Inferior parietal cortex (tissue), 1 donor: Measurements from ENCODE around the gene OR7D2.
"Not testable (repeated sequence)": the region's sequence is repeated elsewhere in the genome, so short reads cannot be mapped to it uniquely, and the experiment has no call there.

Source experiments
- DNase-seq: peaks from one replicate; pipeline ENCODE4 v3.0.0-alpha.2; 2016; ENCODE audit errors: extremely low spot score

Gene OR7D2

DNA sequence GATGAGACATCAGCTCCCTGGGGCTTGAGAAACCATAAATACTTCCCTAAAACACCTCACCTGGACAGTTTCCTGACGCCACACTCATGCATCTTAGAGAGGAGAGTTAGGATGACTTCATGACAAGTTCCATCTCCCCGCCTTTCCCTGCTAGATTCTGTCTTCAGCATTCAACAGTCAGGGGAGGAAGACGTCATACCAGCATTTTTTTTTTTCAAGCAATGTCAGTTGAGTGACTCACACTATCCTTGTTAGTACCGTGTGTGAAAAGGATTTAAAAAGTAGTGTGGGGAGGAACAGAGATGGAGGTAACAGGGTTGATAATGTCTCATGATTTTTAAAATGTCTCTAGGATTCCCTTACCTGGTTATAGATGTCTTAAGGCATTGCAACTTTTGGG is at the start of gene OR7D2:
TSS of gene OR7D2 (plus strand) at position 79 of the 400 bp plus-strand sequence. CDS start 6,803 bp downstream, outside the sequence.
- DNase-seq, result no peak

DNA sequence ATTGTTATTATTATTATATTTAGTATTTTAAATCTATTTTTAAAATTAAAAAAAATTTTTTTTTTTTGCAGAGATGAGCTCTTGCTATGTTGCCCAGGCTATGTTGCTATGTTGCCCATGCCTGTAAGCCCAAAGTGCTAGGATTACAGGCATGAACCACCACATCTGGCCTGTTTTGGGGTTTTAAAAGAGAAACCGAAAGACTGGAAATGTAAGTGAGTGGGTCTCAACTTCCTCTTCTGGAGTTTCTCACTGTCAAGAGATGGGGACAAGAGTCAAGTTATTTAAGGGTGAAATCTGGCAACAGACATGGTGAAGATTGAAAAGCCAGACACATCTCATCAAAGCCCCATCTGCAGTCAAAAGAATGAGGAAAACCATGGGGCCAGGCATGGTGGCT is 47.8 kb upstream of the OR7D2 start:
- no peak for DNase-seq

DNA sequence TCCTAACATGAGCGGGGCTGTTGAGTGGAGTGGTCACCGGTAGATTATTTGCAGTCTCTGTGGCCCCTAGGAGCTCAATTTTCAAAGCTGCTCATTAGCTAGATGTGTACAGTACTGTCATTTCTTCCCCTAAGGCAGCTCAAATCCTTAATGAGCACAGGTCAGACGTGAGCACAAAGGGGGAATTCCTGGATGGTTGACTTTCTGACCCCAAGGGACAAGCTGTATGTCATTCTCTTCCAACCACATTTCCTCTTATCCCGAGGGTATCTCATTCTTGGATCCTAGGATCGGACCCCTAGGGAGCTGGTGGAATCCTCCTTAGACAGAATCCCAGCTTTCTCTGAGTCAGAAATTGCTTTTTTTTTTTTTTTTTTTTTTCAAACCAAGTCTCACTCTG is 46.4 kb upstream of the OR7D2 start:
- no peak for DNase-seq

DNA sequence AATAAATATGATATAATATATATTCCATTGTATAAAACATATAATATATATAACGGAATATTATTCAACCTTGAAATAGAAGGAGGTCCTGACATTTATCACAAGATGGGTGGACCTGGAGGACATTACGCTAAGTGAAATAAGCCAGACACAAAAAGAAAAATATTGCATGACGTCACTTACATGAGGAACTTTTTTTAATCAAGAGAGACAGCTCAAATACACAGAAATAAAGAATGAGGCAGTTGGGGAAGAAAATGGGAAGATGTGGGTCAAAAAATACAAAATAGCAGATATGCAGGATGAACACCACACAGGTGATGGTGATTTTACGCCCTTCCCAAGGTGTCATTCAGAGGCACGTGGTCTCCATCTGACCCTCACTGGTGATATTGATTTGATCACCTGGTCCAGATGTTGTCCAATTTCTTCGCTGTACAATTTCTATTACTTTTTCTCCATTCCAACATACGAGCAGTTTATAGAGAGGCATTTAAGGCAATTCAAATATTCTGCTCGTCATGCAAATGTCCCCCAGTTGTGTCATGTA is 39.1 kb upstream of the OR7D2 start:
- no peak for DNase-seq

DNA sequence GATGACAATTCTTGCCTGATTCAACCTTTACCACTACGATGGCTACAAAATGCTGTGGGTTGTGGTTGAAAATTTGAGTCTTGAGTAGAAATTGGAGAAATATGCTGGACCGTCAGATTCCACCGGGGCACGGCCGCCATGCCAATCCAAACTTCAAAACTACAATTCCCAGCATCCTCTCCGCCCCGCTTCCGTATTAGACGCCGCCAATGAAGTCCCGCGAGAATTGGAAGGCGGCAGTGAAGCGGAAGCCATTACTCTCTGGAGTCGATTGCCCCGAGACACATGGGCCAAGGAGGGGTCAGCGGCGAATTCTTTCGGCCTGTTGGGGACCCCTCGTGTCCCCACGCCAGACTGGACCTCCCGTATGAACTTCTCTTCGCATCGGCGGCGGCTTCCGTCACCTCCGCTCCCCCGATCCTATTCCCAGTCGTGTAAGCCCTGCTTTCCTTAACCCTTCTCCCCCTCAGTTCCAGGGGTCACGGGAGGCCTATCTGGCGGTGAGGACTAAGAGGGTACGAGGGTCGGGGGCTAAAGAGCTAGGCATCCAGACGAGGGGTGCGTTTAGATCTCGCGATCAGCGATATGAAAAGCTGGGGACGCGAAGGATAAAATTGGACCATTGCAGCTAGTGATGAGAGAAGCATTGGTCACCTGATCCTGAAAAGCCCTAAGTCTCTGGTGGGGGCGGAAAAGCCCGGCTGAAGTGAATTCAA is 38.5 kb upstream of the OR7D2 start, which contains the start of gene ZNF317:
TSS of gene ZNF317 (plus strand) at position 239 of the 716 bp plus-strand sequence. CDS start 15,620 bp downstream, outside the sequence.
- DNase-seq, result peak; percentile 96

DNA sequence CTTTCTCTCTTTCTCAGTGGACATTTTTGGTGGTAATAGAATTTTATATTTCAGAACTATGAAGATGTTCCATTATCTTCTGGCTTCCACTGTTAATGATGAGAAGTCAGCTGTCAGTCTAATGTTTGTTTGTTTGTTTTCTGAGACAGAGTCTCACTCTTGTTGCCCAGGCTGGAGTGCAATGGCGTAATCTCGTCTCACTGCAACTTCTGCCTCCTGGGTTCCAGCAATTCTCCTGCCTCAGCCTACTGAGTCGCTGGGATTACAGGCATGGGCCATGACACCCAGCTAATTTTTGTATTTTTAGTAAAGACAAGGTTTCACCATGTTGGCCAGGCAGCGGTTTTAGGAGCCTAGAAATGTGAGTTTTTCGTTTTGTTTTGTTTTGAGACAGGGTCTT is 33.9 kb upstream of the OR7D2 start:
- DNase-seq, result no peak

DNA sequence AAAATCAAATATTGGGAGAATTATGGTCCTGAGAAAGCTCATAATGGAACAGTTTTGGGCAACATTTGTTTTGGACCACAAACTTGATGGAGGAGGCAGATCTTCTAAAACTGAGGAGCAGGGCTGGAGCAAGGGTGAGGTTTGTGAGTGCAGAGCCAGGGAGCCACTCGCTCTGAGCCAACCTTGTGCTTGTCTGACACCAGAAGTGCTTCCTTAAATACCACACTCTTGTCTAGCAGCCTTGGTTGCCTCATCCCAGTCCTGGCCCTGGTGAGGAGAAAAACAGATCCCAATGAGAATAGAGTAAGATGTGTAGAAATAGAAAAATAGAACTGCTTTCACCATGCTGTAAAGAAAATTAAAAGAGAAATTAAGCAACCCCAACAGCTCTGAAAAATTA is 31.9 kb upstream of the OR7D2 start:
- no peak for DNase-seq

DNA sequence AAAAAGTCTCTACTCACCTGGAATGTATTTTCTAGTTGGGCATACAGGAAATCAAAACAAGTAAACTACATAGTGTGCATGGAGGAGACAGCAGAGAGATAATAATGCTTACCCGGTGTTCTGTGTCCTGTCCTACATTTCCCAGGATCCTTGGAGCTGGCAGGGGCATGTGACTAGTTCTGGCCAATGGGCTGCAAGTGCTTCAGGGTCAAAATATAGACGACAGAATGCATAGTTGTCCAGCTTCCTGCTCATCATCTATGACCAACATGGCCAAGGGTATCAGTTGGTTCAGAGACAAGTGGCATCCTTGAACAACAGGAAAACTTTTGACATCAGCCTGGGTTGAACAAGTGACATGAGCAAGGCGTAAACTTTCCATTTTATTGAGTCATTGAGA is 30.1 kb upstream of the OR7D2 start:
- DNase-seq, result no peak

DNA sequence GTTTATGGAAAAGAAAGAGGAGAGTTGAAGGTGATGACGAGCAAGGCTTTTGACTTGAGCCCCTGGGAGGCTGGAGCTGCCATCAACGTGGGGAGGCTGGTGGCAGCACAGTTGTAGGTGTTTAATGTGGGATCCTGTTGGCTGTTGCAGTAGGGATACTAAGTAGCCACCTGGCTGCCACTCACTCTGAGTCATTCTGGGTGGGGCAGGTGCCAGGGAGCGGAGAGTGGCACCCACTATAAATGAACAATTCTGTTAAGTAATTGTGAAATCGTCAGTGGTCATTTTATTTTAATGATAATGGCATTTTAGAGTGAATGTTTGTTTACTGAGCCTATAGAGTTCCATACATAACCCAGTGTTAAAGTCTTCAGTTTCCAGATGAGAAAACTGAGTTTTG is 28.8 kb upstream of the OR7D2 start:
- no peak for DNase-seq

DNA sequence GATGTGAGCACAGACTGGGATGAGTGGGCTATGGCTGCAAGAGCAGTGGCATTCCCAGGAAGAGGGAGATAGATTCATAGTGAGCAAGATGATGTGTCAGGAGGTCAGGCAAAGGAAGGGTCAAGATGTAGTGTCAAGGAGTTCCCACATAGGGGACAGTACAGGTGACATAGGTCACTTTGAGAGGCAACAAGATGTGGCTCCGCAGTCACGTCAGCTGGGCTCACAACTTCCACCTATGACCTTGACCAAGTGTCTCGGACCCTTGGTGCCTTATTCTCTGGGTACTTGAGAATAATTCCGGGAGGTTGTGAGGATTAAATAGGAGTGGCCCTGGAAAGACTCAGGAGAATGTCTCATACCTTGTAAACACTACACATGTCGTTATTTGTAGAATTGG is 28.1 kb upstream of the OR7D2 start:
- no peak for DNase-seq

DNA sequence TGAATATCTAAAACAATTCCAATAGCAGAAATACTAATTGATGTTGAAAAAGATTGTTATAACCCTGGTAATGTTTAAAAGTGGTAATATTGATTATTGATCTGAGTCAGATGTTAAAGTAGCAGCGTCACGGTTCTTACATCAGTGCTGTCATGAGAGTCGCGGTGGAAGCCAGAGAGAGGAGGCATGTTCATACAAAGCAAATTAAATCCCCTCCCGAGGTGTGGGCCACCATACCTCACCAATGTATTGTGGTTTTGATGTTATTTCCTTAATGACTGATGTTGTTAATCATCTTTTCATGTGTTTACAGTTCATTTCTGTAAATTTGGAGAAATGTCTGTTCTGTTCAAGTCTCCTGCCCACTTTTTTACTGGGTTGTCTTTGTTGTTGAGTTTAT is 27.4 kb upstream of the OR7D2 start:
- no peak for DNase-seq

DNA sequence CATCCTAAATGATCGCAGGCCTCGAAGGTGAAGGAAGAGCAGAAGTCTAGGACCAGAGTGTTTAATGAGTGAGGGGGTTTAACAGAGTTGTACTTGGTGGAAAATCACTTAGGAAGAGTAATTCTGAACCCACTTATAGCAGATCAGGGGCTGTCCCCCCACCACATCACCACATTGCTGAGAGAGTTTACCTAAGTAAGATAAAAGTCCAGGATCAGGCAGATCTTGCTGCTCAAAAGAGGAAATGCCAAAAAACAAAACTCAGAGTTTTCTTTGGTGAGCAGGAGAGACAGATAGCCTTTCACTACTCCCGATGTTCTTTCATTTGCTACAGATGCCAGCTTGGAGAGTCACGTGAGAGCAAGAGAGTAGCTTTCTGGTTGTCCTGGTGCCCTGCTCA is 23.2 kb upstream of the OR7D2 start:
- no peak for DNase-seq

DNA sequence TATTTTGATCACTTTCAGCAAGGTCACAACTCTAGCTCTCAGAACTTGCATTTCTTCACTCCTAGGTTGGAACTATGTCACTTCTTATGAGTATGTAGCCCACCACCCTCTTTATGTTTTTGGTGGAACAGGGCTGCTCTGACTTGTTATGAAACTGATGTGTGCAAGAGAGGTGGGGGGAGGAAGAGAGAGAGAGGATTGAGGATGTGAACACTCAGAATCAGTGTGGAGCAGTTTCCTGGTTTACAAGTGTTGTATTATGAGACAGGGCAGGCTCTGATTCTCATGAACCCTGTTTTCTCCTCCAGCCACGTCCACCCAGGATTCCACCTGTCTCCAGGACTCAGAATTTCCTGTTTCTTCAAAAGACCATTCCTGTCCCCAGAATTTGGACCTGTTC is 22.5 kb upstream of the OR7D2 start:
- DNase-seq, result no peak

DNA sequence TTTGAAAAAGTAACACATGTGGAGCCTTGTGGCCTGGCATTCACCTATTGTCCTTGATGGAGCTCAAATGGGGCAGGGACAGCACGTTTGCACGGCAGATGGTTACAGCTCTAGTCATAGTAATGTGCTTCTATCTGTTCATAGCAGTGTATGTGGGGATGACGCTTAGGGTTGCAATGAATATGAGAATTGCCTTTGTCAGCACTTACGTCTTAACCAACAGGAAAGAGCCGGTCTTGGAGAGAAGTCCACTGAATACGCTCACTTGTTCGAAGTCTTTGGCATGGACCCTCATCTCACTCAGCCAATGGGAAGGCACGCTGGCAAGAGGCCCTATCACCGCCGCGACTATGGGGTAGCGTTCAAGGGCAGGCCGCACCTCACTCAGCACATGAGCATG is 18.9 kb upstream of the OR7D2 start:
- DNase-seq, result no peak

DNA sequence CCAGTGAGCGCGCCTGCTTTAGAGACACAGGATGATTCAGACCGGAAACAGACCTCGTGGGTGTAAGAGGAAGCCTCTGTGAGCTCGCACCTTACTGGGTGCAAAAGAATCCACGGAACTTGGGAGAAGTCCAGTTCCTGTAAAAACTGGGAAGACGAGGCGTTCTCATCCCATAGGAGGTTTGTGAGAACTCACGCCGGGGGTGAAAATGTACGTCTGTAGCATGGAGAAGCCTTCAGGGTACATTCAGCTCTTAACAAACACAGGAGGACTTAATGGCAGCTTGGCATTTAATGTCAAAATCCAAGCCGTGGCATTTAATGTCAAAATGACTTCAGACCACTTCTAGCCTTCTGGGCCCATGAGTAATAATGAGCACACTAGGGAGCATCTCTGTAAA is 17.4 kb upstream of the OR7D2 start:
- DNase-seq, result no peak

DNA sequence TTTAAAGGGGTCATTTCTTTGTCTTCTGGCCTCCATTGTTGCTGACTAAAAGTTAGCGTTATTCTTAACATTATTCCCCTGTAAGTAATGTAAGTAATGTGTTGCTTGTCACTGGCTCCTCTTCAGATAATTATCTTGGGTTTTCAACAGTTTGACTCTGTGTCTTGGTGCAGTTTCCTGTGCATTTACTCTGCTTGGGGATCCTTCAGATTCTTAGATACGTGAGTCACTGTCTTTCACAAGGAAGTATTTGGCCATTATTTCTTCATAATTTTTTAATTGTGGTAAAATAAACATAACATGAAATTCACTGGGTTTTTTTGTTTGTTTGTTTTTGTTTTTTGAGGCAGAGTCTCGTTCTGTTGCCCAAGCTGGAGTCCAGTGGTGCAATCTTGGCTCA is 13.5 kb upstream of the OR7D2 start:
- DNase-seq, result no peak

DNA sequence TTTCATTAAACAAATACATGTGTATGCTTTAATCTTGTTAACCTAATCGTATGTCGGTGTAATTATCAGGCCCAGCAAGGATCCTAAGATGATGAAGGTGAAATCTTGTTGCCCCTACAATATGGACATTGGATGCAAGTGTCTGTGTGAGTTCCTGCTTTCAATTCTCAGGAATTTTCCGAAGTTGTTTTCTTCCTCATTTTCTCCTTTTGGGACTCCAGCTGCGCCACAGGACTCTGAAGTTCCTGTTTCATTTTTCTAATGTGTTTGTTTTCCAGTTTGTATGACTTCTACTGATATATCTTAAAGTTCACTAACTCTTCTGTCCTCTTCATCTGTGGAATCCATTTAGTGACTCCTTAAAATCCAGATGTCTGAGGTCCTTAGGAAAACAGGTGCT is 11.9 kb upstream of the OR7D2 start:
- DNase-seq, result no peak

DNA sequence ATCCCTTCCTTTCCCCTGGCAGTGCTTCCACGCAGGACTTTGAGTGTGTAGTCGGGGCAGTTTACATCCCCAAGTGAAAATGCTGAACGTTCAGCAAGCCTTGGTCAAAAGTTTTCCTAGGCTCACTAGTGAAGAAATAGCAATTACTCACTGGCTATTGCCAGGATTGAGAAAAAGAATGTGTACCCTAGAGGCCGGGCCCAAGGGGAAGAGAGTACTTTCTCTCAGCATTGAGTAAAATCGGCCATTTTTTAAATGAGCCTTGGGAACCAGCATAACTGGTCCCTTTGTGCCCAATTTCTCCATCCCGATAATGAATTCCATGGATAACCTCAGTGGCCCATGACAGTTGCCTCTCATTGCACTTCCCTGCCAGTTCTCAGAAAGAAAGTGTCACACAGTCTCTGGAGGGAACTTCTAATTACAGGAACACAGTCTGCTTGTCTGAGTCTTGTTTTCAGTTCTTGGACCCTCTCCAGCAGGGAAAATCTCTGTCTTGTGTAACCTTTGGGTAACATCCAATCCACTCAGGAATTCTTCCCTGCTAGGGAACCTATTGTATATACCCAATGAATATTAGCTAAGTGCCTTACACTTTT is 7.3 kb upstream of the OR7D2 start:
- DNase-seq, result no peak

DNA sequence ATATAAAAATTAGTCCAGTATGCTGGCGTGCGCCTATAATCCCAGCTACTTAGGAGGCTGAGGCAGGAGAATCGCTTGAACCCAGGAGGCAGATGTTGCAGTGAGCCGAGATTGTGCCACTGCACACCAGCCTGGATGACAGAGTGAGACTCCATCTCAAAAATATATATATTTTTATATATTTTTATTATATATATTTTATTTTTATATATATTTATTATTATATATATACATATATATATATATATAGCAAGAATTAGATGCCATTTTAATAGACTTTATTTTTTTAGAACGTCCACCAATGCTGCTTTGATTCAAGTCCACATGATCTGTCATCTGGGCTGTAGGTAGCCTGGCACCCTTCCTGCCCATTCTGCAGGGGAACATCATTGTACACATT is 3.5 kb upstream of the OR7D2 start:
- no peak for DNase-seq

DNA sequence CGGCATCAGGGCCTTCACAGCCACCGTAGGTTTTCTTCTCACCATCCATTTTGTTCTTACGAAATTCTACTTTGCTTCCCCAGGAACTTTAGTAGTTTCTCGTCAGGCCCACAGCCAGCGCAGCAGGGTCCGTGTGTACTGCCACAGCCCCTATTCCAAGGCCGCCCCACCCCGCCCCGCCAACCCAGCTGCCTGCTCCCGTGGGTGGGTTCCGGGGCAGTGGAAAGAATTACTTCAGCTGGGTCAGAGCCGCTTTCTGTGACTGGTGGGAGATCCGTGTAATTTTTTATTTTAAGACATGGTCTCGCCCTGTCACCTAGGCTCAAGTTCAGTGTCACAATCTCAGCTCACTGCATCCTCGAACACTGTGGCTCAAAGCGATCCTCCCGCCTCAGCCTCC is 4.2 kb downstream of the OR7D2 start:
- no peak for DNase-seq

DNA sequence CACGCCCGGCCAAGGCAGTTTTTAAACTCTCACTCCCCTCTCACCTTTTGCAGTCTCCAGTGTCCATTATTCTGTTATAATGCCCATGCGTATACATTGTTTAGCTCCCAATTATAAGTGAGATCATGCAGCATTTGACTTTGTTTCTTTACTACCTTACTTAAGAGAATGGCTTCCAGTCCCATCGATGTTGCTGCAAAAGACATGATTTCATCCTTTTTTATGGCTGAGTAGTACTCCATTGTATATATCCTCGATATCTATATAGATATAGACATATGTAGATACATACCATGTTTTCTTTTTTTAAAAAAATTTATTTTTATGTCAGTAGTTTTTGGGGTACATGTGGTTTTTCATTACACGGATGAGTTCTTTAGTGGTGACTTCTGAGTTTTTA is 8.4 kb downstream of the OR7D2 start:
- no peak for DNase-seq

DNA sequence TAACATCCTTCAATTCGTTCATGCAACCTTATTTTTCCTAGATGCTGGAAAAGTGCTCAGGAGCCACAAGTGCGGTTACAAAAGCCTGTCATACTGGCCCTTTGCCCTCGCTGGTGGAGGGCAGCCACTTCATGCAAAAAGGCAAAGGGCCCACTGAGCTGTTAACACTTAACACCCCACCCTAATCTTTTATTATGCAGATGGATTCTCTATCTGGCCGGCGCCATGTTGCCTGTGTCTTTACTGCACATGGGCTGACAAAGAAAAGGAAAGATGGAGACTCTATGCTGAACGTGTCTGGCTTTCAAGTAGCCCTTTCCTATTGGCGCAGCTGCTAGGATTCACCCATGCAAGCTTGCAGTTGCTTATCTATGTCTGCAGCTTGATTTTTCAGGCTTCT is 10.8 kb downstream of the OR7D2 start:
- no peak for DNase-seq

DNA sequence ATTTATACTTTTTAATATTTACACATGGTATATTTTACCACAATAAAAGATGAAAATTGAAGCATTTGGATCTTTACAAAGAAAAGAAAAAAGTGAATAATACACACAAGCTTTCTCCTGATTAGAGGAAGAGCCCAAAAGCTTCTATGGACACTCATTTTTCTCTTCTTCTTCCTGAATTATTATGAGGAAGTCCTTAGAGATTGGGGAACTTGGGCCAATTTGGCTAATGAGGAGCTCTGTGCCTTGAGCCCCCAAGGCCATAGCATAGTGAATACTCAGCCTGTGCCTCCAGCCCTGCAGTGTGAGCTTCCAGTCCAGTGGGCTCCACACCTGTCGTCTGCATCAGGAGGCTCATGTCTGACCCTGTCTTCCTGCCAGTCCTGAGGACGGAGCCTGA is 19.3 kb downstream of the OR7D2 start:
- not testable (repeated sequence) for DNase-seq
